ENCODE measurements around the gene PKNOX2.

GRCh38 chr11:125192183-125192582, 27.6 kb downstream of the PKNOX2 start:
- TF ChIP-seq CTCF (IDR thresholded peaks at IDR 0.05) (no peak), POLR2A (IDR thresholded peaks at IDR 0.05) (no peak)

All from esophagus squamous epithelium (tissue), 4 donors.